CD4-positive, alpha-beta T cell (primary cell): Measurements from ENCODE around the gene ANKH. TPM values are rescaled to one million over a fixed set of nuclear protein-coding genes. Genes with fewer than 3 reads are reported as not detected.

Experiments
- ATAC-seq: fragments of 200-7000 bp; cut with Tn5 transposase; one replicate; pipeline ENCODE4 v1.10.0; 2022; ENCODE audit warnings: mild to moderate bottlenecking; ENCODE audit not compliant: poor library complexity
- CTCF ChIA-PET: fragments of 350-600 bp; sonication (Branson Sonifier 250); formaldehyde crosslinking; loops from one replicate; lab custom pipeline; 2021; ENCODE audit warnings: antibody characterized with exemption, inconsistent platforms; lab: Charles Lee
- POLR2A ChIA-PET: fragments of 350-600 bp; sonication (Branson Sonifier 250); formaldehyde crosslinking; loops from one replicate; lab custom pipeline; 2021; ENCODE audit warnings: antibody characterized with exemption, inconsistent platforms; lab: Charles Lee
- DNase-seq, 14 experiments: peaks; one replicate each; pipeline ENCODE4 v3.0.0-alpha.2; 2013 to 2020; ENCODE audit warnings: mixed read lengths in 2 of 14
- H3K27ac ChIP-seq, 2 donors: one replicate each; pipeline versions ENCODE4 v1.5.1 to v1.7.0; 2013; ENCODE audit warnings: low read length in 2 of 2, low read depth in 1 of 2, mild to moderate bottlenecking in 1 of 2
- H3K27me3 ChIP-seq, 2 experiments: 1 replicate in 1 of 2; 2 replicates in 1 of 2; pipeline versions ENCODE4 v1.6.1 to v1.7.0; 2013; ENCODE audit warnings: low read length in 2 of 2, control low read depth in 1 of 2, mild to moderate bottlenecking in 1 of 2, moderate library complexity in 1 of 2; ENCODE audit not compliant: insufficient read depth in 2 of 2, control insufficient read depth in 1 of 2
- H3K36me3 ChIP-seq: one replicate; pipeline ENCODE4 v1.6.1; 2013; ENCODE audit warnings: low read length, control low read depth; ENCODE audit not compliant: insufficient read depth
- H3K4me1 ChIP-seq: one replicate; pipeline ENCODE4 v1.6.1; 2013; ENCODE audit warnings: low read length, control low read depth; ENCODE audit not compliant: insufficient read depth
- H3K4me3 ChIP-seq: one replicate; pipeline ENCODE4 v1.5.1; 2013; ENCODE audit warnings: mild to moderate bottlenecking, low read length, moderate library complexity
- H3K9me3 ChIP-seq, 2 experiments: 1 replicate in 1 of 2; 2 replicates in 1 of 2; pipeline versions ENCODE4 v1.6.1 to v1.7.0; 2013; ENCODE audit warnings: low read length in 2 of 2, mild to moderate bottlenecking in 2 of 2, control low read depth in 1 of 2, moderate library complexity in 1 of 2; ENCODE audit not compliant: control insufficient read depth in 1 of 2, insufficient read depth in 1 of 2
- H3K27ac Mint-ChIP-seq: one replicate; pipeline ENCODE4 v1.8.0; 2020; ENCODE audit warnings: mixed read lengths
- H3K27me3 Mint-ChIP-seq: one replicate; pipeline ENCODE4 v1.8.0; 2021; ENCODE audit warnings: mixed read lengths
- H3K36me3 Mint-ChIP-seq: one replicate; pipeline ENCODE4 v1.8.0; 2021; ENCODE audit warnings: low read depth, mixed read lengths
- H3K4me1 Mint-ChIP-seq: one replicate; pipeline ENCODE4 v1.8.0; 2021; ENCODE audit warnings: low read depth, mixed read lengths
- H3K4me3 Mint-ChIP-seq: one replicate; pipeline ENCODE4 v1.8.0; 2020; ENCODE audit warnings: mild to moderate bottlenecking, mixed read lengths
- H3K9me3 Mint-ChIP-seq: one replicate; pipeline ENCODE4 v1.8.0; 2020; ENCODE audit warnings: mixed read lengths
- CTCF ChIP-seq: fragments of 200-600 bp; IDR thresholded peaks from one replicate; pipeline ENCODE4 v1.8.0; 2022; ENCODE audit warnings: antibody characterized with exemption, mild to moderate bottlenecking
- intact Hi-C, 2 experiments: fragments of 100-400 bp; cut with DNase I in 1 of 2; cut with micrococcal nuclease in 1 of 2; formaldehyde crosslinking; loops; one replicate each; pipeline versions ENCODE4 v1.15.1 to v1.9.0; 2023 to 2025; cut with DNase I, micrococcal nuclease
- total RNA-seq, 174 experiments: library from RNA in 2 of 174; stranded (reverse) in 2 of 174; gene quantifications; one replicate each; pipeline ENCODE4 v1.2.3 and lab custom pipeline; 2021 to 2026

Gene ANKH
- total RNA-seq, 2 experiments from 2014 or later, result 69.5 to 72.3 TPM

DNA sequence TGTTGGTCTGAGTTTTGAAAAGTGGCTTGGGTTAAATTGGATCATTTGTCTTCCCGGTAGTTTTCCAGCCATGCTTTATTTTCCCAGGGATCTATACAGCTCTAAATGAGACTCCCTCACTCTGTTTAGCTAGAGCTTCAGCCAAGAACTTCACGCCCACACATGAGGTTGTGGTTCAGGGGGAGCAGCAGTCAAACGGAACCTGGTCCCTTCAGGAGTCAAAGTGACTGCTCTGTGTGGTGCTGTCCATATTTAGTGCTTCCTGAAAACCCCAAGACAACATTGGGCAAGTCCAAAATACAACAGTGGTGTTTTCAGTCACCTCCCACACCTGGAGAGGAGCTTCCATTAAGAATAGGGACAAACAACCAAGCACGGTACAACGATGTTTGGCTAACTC lies 90.5 kb downstream of the ANKH start:
- no peak overlapping the region for H3K4me3 Mint-ChIP-seq
- Histone ChIP-seq H3K27me3 (no peaks in the 10 kb centered on the region), H3K27ac (no peak overlapping the region), H3K36me3 (peaks cover 18% of the 10 kb centered on the region), H3K4me3 (no peak overlapping the region), H3K9me3 (no peaks in the 10 kb centered on the region), H3K4me1 (peaks cover 6% of the 10 kb centered on the region)
- H3K9me3 Mint-ChIP-seq, result no peaks in the 10 kb centered on the region
- peaks cover 52% of the 10 kb centered on the region for H3K36me3 Mint-ChIP-seq
- H3K4me1 Mint-ChIP-seq, result peaks cover 75% of the 10 kb centered on the region
- DNase-seq, result no peak
- ATAC-seq, result no peak
- no peak for TF ChIP-seq CTCF
- intact Hi-C loops, result no loop called here
- ChIA-PET POLR2A (no interaction called here), CTCF (no interaction called here)
- H3K27me3 Mint-ChIP-seq, result no peaks in the 10 kb centered on the region
- H3K27ac Mint-ChIP-seq, result no peak overlapping the region

- Histone ChIP-seq H3K4me3 (no peak overlapping the region), H3K36me3 (peaks cover 20% of the 10 kb centered on the region), H3K9me3 (no peaks in the 10 kb centered on the region), H3K4me1 (peaks cover 6% of the 10 kb centered on the region), H3K27ac (no peak overlapping the region), H3K27me3 (no peaks in the 10 kb centered on the region)
- no peak for ATAC-seq
- intact Hi-C loops, result no loop called here
- Mint-ChIP-seq H3K36me3 (peaks cover 53% of the 10 kb centered on the region), H3K4me3 (no peak overlapping the region), H3K4me1 (peaks cover 76% of the 10 kb centered on the region), H3K9me3 (no peaks in the 10 kb centered on the region), H3K27me3 (no peaks in the 10 kb centered on the region), H3K27ac (no peak overlapping the region)
- ChIA-PET CTCF (no interaction called here), POLR2A (no interaction called here)
- no peak for DNase-seq
- TF ChIP-seq CTCF, result no peak
Observed at GRCh38 chr5:14779975-14780374, 91.6 kb downstream of the ANKH start.

- TF ChIP-seq CTCF, result no peak
- Mint-ChIP-seq H3K27ac (no peak overlapping the region), H3K27me3 (no peaks in the 10 kb centered on the region), H3K36me3 (peaks cover 47% of the 10 kb centered on the region), H3K4me1 (peaks cover 76% of the 10 kb centered on the region), H3K9me3 (no peaks in the 10 kb centered on the region), H3K4me3 (no peak overlapping the region)
- POLR2A ChIA-PET, result no interaction called here
- H3K27ac ChIP-seq, result no peak overlapping the region
- peaks cover 18% of the 10 kb centered on the region for H3K36me3 ChIP-seq
- ATAC-seq (no peak), DNase-seq (no peak)
- CTCF ChIA-PET, result no interaction called here
- intact Hi-C loops, result no loop called here
- H3K9me3 ChIP-seq, result no peaks in the 10 kb centered on the region
- H3K27me3 ChIP-seq, result no peaks in the 10 kb centered on the region
- H3K4me1 ChIP-seq, result no peaks in the 10 kb centered on the region
- H3K4me3 ChIP-seq, result no peak overlapping the region
Observed at GRCh38 chr5:14778792-14779070, 92.8 kb downstream of the ANKH start.
